Heart left ventricle (tissue), 13 donors: ENCODE measurements around the gene ALG9.

ENCODE experiments used
- POLR2A ChIP-seq, 2 donors: fragments of 450-650 bp; IDR thresholded peaks; one replicate each; pipeline ENCODE4 v1.6.1; 2017; ENCODE audit warnings: antibody characterized with exemption in 2 of 2, mild to moderate bottlenecking in 2 of 2, moderate library complexity in 2 of 2
- TF ChIP-seq, protein P1 (sequence below), 12 donors: fragments of 200-600 bp; sonication (generic) in 4 of 12; IDR thresholded peaks; one replicate each; pipeline versions ENCODE4 v1.5.0 to v1.8.0; 2018 to 2022; ENCODE audit warnings: antibody characterized with exemption in 12 of 12, mild to moderate bottlenecking in 5 of 12
- donor health status: ischemic (EF 13 %, LVEDD 7.1; RV severe dilation, severe dysfunction).
- donor health status: DM: no; HTN: yes; CAD: no.
- donor health status: DM: no; HTN: no; CAD: no.
- donor health status: ischemic (EF 25% LVEDD 6.9; RV normal size, moderate dysfunction).
- donor health status: ischemic (EF 25% LVEDD 5.7; RV mildly dilated, moderate dysfunction).
- donor health status: ischemic (EF 35%, LVEDD 5.7; RV mildly dilated, moderate dysfunction).
- donor health status: nonischemic (EF 11% LVEDD 7.7; RV severe dilation, severe dysfunction).
- donor health status: DM: yes; HTN: yes; CAD: no.
- donor health status: PGD.
- donor health status: ischemic (EF 29% LVEDD 5.4; RV normal size, mild dysfunction).
- donor health status: nonischemic (EF 23%, LVEDD 6.1; RV moderate dilation, normal function).

- no peak for TF ChIP-seq POLR2A (IDR thresholded peaks at IDR 0.05)
- TF ChIP-seq, protein P1, sequence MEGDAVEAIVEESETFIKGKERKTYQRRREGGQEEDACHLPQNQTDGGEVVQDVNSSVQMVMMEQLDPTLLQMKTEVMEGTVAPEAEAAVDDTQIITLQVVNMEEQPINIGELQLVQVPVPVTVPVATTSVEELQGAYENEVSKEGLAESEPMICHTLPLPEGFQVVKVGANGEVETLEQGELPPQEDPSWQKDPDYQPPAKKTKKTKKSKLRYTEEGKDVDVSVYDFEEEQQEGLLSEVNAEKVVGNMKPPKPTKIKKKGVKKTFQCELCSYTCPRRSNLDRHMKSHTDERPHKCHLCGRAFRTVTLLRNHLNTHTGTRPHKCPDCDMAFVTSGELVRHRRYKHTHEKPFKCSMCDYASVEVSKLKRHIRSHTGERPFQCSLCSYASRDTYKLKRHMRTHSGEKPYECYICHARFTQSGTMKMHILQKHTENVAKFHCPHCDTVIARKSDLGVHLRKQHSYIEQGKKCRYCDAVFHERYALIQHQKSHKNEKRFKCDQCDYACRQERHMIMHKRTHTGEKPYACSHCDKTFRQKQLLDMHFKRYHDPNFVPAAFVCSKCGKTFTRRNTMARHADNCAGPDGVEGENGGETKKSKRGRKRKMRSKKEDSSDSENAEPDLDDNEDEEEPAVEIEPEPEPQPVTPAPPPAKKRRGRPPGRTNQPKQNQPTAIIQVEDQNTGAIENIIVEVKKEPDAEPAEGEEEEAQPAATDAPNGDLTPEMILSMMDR (IDR thresholded peaks at IDR 0.05) = no peak
Observed at GRCh38 chr11:111836721-111837120, 34.7 kb downstream of the ALG9 start.
